GM10248 (cell line): Measurements from ENCODE around the gene KRT13.
A peak's percentile ranks its signal among the peaks of the same experiment; 100 is the strongest.

ENCODE experiments used
- CTCF ChIA-PET: fragments of 300-600 bp; sonication (Branson Sonifier 250); formaldehyde crosslinking; extraction: SDS; loops from one replicate; lab custom pipeline; 2021; ENCODE audit warnings: antibody characterized with exemption; lab: Yijun Ruan, JAX
- POLR2A ChIA-PET: fragments of 350-650 bp; sonication (Branson Sonifier 250); formaldehyde crosslinking; extraction: SDS; loops from one replicate; lab custom pipeline; 2020; ENCODE audit warnings: antibody characterized with exemption; lab: Yijun Ruan, JAX
- DNase-seq: peaks from one replicate; pipeline ENCODE4 v3.0.0; 2012; ENCODE audit errors: extremely low spot score
- TF ChIP-seq, protein P1 (sequence below): IDR thresholded peaks from 2 replicates; pipeline ENCODE4 v1.5.1; 2012; ENCODE audit warnings: mild to moderate bottlenecking, low read depth; ENCODE audit errors: extremely low read depth, missing control alignments, control extremely low read depth

Gene KRT13

DNA sequence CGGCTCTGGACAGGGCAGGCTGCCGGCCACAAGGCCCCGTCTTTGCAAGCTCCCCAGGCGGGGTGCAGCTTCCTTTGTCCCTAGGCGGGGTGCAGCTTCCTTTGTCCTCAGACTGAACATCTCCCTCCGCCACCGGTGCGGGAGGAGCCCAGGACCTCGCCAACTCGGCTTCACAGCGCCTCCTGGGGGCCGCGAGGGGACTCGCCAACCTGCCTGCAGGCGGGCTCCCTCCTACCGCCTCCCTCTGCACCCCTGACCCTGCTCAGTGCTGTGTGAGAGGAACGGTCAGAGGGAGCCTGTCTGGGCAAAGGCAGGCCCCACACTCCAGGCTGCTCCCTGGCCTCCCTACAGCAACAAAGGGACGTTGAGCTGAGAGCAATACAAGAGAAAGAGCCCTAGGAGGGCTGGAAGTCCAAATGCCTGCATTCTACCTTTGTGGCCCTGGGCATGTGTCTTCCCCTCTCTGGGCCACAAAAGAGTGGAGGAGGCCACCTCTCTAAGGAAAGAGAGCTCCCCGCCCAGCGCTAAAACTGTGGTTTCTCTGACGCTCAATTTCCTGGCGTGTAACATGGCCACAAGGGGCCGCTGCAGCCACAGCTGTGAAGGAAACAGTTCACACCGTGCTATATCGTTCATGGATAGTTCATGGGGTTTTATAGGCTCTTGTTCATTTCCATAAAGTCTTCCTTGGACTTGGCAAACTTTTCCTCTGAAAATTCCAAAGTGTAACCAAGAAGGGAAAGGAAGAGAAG, 43.6 kb upstream of the KRT13 start:
- ChIA-PET POLR2A (no interaction called here), CTCF (interaction anchor here (0.6 to 8.2 kb wide), 77 partner anchors 8 to 1017 kb away, joined by 3 to 107 read pairs (median 4); partner anchors contain the start of genes KRT14, KRT15, KRT19 and KRT9)
- peak; percentile 83 for DNase-seq
- TF ChIP-seq, protein P1, sequence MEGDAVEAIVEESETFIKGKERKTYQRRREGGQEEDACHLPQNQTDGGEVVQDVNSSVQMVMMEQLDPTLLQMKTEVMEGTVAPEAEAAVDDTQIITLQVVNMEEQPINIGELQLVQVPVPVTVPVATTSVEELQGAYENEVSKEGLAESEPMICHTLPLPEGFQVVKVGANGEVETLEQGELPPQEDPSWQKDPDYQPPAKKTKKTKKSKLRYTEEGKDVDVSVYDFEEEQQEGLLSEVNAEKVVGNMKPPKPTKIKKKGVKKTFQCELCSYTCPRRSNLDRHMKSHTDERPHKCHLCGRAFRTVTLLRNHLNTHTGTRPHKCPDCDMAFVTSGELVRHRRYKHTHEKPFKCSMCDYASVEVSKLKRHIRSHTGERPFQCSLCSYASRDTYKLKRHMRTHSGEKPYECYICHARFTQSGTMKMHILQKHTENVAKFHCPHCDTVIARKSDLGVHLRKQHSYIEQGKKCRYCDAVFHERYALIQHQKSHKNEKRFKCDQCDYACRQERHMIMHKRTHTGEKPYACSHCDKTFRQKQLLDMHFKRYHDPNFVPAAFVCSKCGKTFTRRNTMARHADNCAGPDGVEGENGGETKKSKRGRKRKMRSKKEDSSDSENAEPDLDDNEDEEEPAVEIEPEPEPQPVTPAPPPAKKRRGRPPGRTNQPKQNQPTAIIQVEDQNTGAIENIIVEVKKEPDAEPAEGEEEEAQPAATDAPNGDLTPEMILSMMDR: peak; percentile 97

DNA sequence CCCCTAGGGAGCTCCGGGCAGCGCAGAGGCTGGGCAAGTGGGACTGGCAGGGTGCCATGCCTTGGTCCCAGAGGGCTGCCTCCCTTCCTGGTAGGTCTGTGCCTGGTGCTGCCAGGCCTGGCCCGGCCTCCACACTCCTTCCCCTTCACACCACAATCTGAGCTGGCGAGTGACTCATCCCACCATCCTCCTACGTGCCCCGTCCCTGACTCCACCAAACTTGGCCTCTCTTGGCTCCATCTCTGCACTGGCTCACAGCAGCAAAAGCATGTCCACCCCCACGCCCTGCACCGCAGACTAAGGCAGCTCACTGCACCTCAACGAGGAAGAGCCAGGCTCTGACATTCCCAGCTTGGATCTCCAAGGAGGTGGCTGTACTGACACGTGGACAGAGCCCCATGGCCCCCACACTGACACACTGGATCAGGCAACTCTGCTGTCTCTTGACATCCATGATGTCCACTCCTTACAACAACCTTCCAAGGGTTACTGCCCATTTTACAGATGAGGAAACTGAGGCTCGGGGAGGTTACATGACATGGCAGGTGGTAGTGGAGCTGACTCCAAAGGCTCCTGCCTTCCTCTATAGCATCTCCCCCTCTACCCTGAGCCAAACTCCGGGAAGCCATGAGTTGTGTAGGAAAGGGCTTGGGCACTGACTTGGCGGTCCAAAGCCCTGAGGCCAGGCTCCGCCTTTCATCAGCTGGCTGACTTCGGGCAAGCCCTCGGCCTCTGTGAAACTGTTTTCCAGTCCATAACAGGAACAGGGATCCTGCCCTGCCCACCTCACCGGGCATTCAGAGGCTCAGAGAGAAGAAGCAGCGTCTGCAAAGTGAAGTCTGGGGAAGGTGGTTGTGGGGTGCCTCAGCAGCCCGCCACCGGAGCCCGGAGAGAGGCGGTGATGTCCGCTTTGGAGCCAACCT, 42.8 kb upstream of the KRT13 start:
- TF ChIP-seq, protein P1: no peak
- no peak for DNase-seq
- POLR2A ChIA-PET: no interaction called here
- CTCF ChIA-PET: interaction anchor here (0.7 to 8.2 kb wide), 67 partner anchors 7 to 1016 kb away, joined by 3 to 107 read pairs (median 5); partner anchors contain the start of genes KRT15, KRT19 and KRT9

DNA sequence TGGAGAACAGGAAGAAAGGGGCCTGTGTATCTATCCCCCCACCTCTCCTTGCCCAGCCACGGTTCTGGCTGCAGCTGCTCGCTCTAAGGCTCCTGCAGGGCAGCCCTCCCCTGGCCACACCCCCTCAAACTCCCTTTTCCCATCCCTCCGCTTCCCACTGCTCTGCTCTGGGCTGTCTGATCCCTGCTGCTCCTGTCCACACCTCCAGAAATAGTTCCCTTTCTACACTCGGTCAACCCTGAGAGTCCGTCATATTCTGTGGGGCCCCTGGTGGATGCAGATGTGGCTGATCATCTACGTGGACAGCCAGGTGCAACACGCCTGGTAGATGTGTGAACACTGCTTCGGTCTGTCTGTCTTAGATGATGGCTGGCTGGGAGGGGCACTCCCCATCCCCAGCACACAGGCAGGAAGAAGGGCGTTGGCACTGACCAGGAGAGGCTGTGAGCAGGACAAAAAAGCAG, 42.0 kb upstream of the KRT13 start:
- TF ChIP-seq, protein P1: no peak
- no peak for DNase-seq
- CTCF ChIA-PET: interaction anchor here (0.9 to 8.2 kb wide), 15 partner anchors 11 to 691 kb away, joined by 3 to 107 read pairs (median 26); partner anchors contain the start of gene KRT19
- POLR2A ChIA-PET: no interaction called here

DNA sequence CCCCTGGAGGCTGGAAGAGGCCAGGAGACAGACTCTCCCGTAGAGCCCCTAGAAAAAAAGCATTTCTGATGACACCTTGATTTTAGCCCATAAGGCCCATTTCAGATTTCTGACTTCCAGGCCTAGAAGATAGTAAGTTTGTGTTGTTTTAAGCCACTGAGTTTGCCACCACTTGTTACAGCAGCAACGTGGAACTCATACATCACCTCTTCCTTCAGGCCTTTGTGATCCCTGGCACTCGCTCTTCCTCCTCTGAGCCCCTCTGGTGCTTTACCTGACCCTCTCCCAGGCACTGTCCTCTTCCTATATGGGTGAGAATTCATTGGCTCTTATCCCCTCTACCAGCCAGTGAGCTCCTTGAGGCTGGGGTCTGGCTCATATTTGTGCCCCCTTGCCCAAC, 41.4 kb upstream of the KRT13 start:
- ChIA-PET CTCF (interaction anchor here (0.7 to 7.7 kb wide), 4 partner anchors 10 to 115 kb away, joined by 3 to 107 read pairs (median 26); no protein-coding TSS in a partner anchor), POLR2A (no interaction called here)
- TF ChIP-seq, protein P1: no peak

DNA sequence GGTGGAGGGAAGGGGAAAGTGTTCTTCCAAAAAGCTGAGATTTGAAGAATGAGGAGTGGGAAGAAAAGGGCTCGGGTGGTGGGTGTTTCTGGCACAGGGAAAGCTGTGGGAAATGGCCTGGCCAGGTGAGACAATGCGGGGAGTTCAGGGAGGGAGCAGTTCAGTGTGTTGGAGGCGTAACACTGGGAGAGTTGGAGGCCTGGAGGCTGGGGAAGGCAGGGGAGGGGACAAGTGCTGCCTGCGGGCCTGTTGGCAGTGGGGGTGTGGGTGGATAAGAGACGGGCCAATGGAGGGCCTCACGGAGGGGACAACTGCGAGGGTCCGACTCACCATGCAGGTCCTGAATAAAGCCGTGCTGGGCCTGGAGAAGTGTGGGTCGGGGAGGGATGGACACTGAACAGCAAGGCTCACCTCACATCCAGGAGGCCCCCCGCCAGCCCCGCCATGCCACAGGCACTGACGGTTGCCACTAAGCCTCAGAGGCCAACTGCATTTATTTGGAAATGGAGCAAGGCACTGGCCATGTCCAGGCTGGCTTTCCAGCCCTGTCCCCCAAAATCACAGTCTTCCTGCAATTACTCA, 40.5 kb upstream of the KRT13 start:
- TF ChIP-seq, protein P1: no peak
- ChIA-PET CTCF (interaction anchor here (1.4 kb wide), 1 partner anchor 103 kb away, joined by 4 read pairs; no protein-coding TSS in a partner anchor), POLR2A (no interaction called here)
- no peak for DNase-seq

More for the DNA sequence above, 41.4 kb upstream of the KRT13 start:
- DNase-seq: no peak

DNA sequence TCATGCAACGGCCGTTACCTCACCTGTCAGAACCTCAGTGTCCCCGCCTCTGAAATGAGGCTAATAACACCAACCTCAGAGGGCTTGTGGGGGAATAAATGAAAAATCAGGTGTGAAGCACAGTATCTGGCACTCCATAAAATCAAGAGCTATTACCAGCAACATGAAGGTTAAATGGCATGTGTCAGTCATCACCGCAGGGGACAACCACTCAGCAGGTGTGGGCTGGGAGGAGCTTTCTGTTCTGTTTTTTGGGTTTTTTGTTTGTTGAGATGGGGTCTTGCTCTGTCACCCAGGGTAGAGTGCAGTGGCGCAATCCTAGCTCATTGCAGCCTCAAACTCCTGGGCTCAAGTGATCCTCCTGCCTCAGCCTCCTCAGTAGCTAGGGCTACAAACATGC, 39.5 kb upstream of the KRT13 start:
- CTCF ChIA-PET: interaction anchor here (1.2 to 1.9 kb wide), 2 partner anchors 20 to 118 kb away, joined by 3 to 8 read pairs; no protein-coding TSS in a partner anchor
- POLR2A ChIA-PET: no interaction called here
- TF ChIP-seq, protein P1: no peak
- DNase-seq: no peak
